ACC112 (cell line): ENCODE data around the gene MMP28.

Experiments used
- H2AFZ ChIP-seq: fragments of 200-600 bp; sonication (generic); one replicate; pipeline ENCODE4 v1.6.0; 2017; ENCODE audit warnings: antibody characterized with exemption, low read length; ENCODE audit not compliant: unreplicated experiment
- H3K27ac ChIP-seq: fragments of 200-600 bp; sonication (generic); 2 replicates; pipeline ENCODE4 v1.5.1; 2014; ENCODE audit warnings: low read depth, mild to moderate bottlenecking, antibody characterized with exemption, low read length, moderate library complexity
- H3K27me3 ChIP-seq: fragments of 200-600 bp; sonication (generic); 2 replicates; pipeline ENCODE4 v1.6.1; 2014; ENCODE audit warnings: mild to moderate bottlenecking, antibody characterized with exemption, low read length, moderate library complexity, mixed read lengths; ENCODE audit not compliant: insufficient read depth
- H3K36me3 ChIP-seq: fragments of 200-600 bp; sonication (generic); 2 replicates; pipeline ENCODE4 v1.6.1; 2016; ENCODE audit warnings: mild to moderate bottlenecking, antibody characterized with exemption, low read length, moderate library complexity, mixed read lengths; ENCODE audit not compliant: insufficient read depth
- H3K4me1 ChIP-seq: fragments of 200-600 bp; sonication (generic); one replicate; pipeline ENCODE4 v1.6.1; 2016; ENCODE audit warnings: low read length, mixed read lengths; ENCODE audit not compliant: insufficient read depth, unreplicated experiment, control insufficient read depth
- H3K4me3 ChIP-seq: fragments of 200-600 bp; sonication (generic); 2 replicates; pipeline ENCODE4 v1.5.1; 2014; ENCODE audit warnings: mild to moderate bottlenecking, low read depth, low read length
- H3K79me2 ChIP-seq: fragments of 200-600 bp; sonication (generic); one replicate; pipeline ENCODE4 v1.6.0; 2016; ENCODE audit warnings: low read length; ENCODE audit not compliant: control insufficient read depth, unreplicated experiment, insufficient read depth

MMP28 gene

GRCh38 chr17:35745246-35745645, 50.2 kb downstream of the MMP28 start:
- Histone ChIP-seq H3K36me3 (no peaks in the 10 kb centered on the region), H2AFZ (no peak overlapping the region), H3K4me1 (peaks cover 20% of the 10 kb centered on the region), H3K79me2 (no peaks in the 10 kb centered on the region), H3K27ac (no peak overlapping the region), H3K27me3 (peaks cover 66% of the 10 kb centered on the region), H3K4me3 (no peak overlapping the region)

- Histone ChIP-seq H3K27ac (no peak overlapping the region), H3K27me3 (peaks cover 67% of the 10 kb centered on the region), H3K4me3 (no peak overlapping the region), H3K36me3 (no peaks in the 10 kb centered on the region), H2AFZ (no peak overlapping the region), H3K4me1 (peaks cover 16% of the 10 kb centered on the region), H3K79me2 (no peaks in the 10 kb centered on the region)
These were observed 50.6 kb downstream of the MMP28 start for GRCh38 chr17:35744830-35745229.

DNA sequence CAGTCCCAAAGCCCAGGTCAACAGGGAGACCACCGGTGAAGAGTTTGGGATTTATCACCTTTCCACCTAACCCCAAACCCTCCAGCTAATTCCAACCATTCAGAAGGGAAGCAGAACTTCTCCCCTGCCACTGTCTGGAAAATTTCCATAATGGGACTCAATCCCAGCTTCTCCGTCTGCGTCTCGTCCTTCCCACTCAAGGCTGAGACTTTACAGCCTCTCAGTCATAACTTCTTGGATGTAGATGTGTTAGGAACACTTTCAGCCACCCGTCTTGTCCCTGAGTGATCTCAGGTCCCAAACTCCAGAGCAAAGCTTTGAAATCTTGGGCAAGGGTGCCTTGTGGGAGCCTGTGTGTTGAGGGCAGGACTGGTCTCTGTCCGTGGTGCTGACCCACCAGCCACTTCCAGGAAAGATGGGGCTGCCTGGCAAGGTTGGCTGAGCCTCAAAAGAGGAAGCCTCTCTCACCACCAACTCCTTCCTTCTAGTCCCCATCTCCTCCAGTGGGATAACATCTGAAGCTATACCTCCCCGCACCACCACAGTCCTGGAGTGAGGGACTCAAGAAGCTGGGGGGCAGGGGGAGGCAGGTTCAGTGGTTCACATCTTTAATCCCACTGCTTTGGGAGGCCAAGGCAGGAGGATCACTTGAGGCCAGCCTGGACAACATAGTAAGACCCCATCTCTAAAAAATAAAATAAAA, 51.7 kb downstream of the MMP28 start:
- no peaks in the 10 kb centered on the region for H3K36me3 ChIP-seq

GRCh38 chr17:35742896-35743477, 52.5 kb downstream of the MMP28 start:
- no peaks in the 10 kb centered on the region for H3K36me3 ChIP-seq
- H3K4me3 ChIP-seq, result no peak overlapping the region
- peaks cover 3% of the 10 kb centered on the region for H3K4me1 ChIP-seq
- peaks cover 76% of the 10 kb centered on the region for H3K27me3 ChIP-seq
- no peaks in the 10 kb centered on the region for H3K79me2 ChIP-seq
- no peak overlapping the region for H3K27ac ChIP-seq
- no peak overlapping the region for H2AFZ ChIP-seq

More for the DNA sequence above, 51.7 kb downstream of the MMP28 start:
- H3K27ac ChIP-seq, result no peak overlapping the region
- H2AFZ ChIP-seq, result no peak overlapping the region
- H3K4me1 ChIP-seq, result peaks cover 11% of the 10 kb centered on the region
- peaks cover 73% of the 10 kb centered on the region for H3K27me3 ChIP-seq
- no peaks in the 10 kb centered on the region for H3K79me2 ChIP-seq
- H3K4me3 ChIP-seq, result no peak overlapping the region

- H3K79me2 ChIP-seq, result no peaks in the 10 kb centered on the region
- no peak overlapping the region for H2AFZ ChIP-seq
- H3K4me1 ChIP-seq, result no peaks in the 10 kb centered on the region
- no peaks in the 10 kb centered on the region for H3K36me3 ChIP-seq
- no peak overlapping the region for H3K27ac ChIP-seq
- peaks cover 76% of the 10 kb centered on the region for H3K27me3 ChIP-seq
- no peak overlapping the region for H3K4me3 ChIP-seq
These were observed 52.9 kb downstream of the MMP28 start for GRCh38 chr17:35742496-35742895.

DNA sequence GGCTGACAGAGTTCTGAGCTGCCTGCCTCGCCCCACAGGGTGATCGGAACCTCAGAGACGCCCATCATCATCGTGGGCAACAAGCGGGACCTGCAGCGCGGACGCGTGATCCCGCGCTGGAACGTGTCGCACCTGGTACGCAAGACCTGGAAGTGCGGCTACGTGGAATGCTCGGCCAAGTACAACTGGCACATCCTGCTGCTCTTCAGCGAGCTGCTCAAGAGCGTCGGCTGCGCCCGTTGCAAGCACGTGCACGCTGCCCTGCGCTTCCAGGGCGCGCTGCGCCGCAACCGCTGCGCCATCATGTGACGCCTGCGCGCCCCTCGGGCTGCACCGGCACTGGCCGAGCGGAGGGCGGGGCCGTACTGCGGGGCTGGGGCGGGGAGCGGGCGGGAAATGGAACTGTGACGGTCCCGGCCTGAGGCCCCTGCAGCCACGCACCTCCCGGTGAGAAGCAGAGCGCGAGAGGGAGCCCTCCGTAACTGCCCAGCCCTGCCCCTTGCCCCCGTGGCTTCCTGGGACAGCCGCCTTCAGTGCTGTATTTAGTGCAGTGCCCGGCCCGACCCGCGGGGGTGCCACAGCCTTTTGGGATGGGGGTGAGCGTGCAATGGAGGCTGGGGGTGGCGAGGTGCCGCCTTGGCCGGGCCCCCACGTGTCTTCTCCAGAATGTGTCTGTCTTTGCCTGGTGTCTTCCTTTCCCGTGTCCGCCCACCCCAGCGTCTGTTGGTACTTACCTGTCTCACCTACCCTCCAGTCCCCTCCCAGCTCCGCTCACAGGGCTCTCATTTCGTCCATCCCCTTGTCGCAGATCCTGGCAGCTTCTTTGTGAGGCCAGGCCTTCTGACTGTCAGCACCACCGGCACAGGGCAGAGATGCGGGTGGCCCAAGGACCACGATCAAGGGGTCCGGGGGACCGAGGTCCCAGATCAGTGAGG, 54.2 kb downstream of the MMP28 start:
- Histone ChIP-seq H3K27ac (no peak overlapping the region), H3K4me3 (peak overlapping the region; percentile 47; the same call in 1 of the 2 replicates), H3K79me2 (no peaks in the 10 kb centered on the region), H3K4me1 (no peaks in the 10 kb centered on the region), H3K36me3 (no peaks in the 10 kb centered on the region), H3K27me3 (peaks cover 68% of the 10 kb centered on the region), H2AFZ (no peak overlapping the region)

GRCh38 chr17:35740216-35740615, 55.2 kb downstream of the MMP28 start:
- H3K27me3 ChIP-seq, result peaks cover 60% of the 10 kb centered on the region

GRCh38 chr17:35738519-35739133, 56.8 kb downstream of the MMP28 start:
- H3K79me2 ChIP-seq, result no peaks in the 10 kb centered on the region
- H3K36me3 ChIP-seq, result no peaks in the 10 kb centered on the region
- H3K4me3 ChIP-seq, result no peak overlapping the region
- H3K4me1 ChIP-seq, result no peaks in the 10 kb centered on the region
- no peak overlapping the region for H3K27ac ChIP-seq
- H3K27me3 ChIP-seq, result peaks cover 51% of the 10 kb centered on the region
- H2AFZ ChIP-seq, result no peak overlapping the region

More at GRCh38 chr17:35740216-35740615, 55.2 kb downstream of the MMP28 start:
- Histone ChIP-seq H3K4me1 (no peaks in the 10 kb centered on the region), H3K36me3 (no peaks in the 10 kb centered on the region), H3K27ac (no peak overlapping the region), H3K79me2 (no peaks in the 10 kb centered on the region), H2AFZ (no peak overlapping the region), H3K4me3 (no peak overlapping the region)

GRCh38 chr17:35736236-35736635, 59.2 kb downstream of the MMP28 start:
- Histone ChIP-seq H3K36me3 (no peaks in the 10 kb centered on the region), H3K4me3 (no peak overlapping the region), H3K27ac (no peak overlapping the region), H3K27me3 (peaks cover 31% of the 10 kb centered on the region), H2AFZ (no peak overlapping the region), H3K4me1 (peaks cover under 1% of the 10 kb centered on the region), H3K79me2 (no peaks in the 10 kb centered on the region)

- no peaks in the 10 kb centered on the region for H3K79me2 ChIP-seq
- no peaks in the 10 kb centered on the region for H3K36me3 ChIP-seq
- peaks cover 8% of the 10 kb centered on the region for H3K4me1 ChIP-seq
- H3K27me3 ChIP-seq, result peaks cover 20% of the 10 kb centered on the region
- no peak overlapping the region for H2AFZ ChIP-seq
- no peak overlapping the region for H3K27ac ChIP-seq
- no peak overlapping the region for H3K4me3 ChIP-seq
These were observed 60.2 kb downstream of the MMP28 start for GRCh38 chr17:35735036-35735805.
